WTC11 (cell line): ENCODE data around the gene NECAB3. TPM values are rescaled to one million over a fixed set of nuclear protein-coding genes. Genes with fewer than 3 reads are reported as not detected.

Experiments
- ATAC-seq: fragments of 200-7000 bp; cut with Tn5 transposase; 2 replicates; pipeline ENCODE4 v1.10.0; 2021; ENCODE audit warnings: mild to moderate bottlenecking, moderate library complexity
- CTCF ChIA-PET: fragments of 300-600 bp; sonication (Branson Sonifier 250); formaldehyde crosslinking; loops from one replicate; lab custom pipeline; 2021; ENCODE audit warnings: antibody characterized with exemption; lab: Charles Lee
- POLR2A ChIA-PET: fragments of 350-600 bp; sonication (Branson Sonifier 250); formaldehyde crosslinking; loops from one replicate; lab custom pipeline; 2021; ENCODE audit warnings: antibody characterized with exemption; lab: Charles Lee
- DNase-seq: peaks from one replicate; pipeline ENCODE4 v3.0.0; 2021; ENCODE audit warnings: low spot score
- H3K27ac Mint-ChIP-seq: 2 replicates; pipeline ENCODE4 v1.8.0; 2021; ENCODE audit warnings: mixed read lengths
- H3K27me3 Mint-ChIP-seq: 2 replicates; pipeline ENCODE4 v1.8.0; 2021; ENCODE audit warnings: low read depth, mild to moderate bottlenecking, moderate library complexity, mixed read lengths
- H3K36me3 Mint-ChIP-seq: 2 replicates; pipeline ENCODE4 v1.8.0; 2021; ENCODE audit warnings: mixed read lengths
- H3K4me1 Mint-ChIP-seq: 2 replicates; pipeline ENCODE4 v1.8.0; 2022; ENCODE audit warnings: mixed read lengths
- H3K4me3 Mint-ChIP-seq: 2 replicates; pipeline ENCODE4 v1.8.0; 2021; ENCODE audit warnings: mild to moderate bottlenecking, moderate library complexity, mixed read lengths
- H3K9me3 Mint-ChIP-seq: 2 replicates; pipeline ENCODE4 v1.8.0; 2021; ENCODE audit warnings: mixed read lengths
- ATF2 ChIP-seq: sonication (generic); formaldehyde crosslinking; IDR thresholded peaks from 2 replicates; pipeline ENCODE4 v1.8.1; 2022; ENCODE audit warnings: low read depth, missing genetic modification reagents, borderline replicate concordance
- CDX4 ChIP-seq: fragments of 250-450 bp; sonication (Bioruptor Pico); IDR thresholded peaks from 2 replicates; pipeline ENCODE4 v1.9.0; 2021; ENCODE audit warnings: moderate library complexity, mild to moderate bottlenecking, inconsistent platforms, borderline replicate concordance
- CREB1 ChIP-seq: sonication (generic); formaldehyde crosslinking; IDR thresholded peaks from 2 replicates; pipeline ENCODE4 v1.8.0; 2023; ENCODE audit warnings: mild to moderate bottlenecking, missing genetic modification reagents
- CREM ChIP-seq: sonication (generic); formaldehyde crosslinking; IDR thresholded peaks from 2 replicates; pipeline ENCODE4 v1.8.1; 2022; ENCODE audit warnings: mild to moderate bottlenecking, missing genetic modification reagents, moderate library complexity
- FOXJ3 ChIP-seq: sonication (generic); formaldehyde crosslinking; IDR thresholded peaks from 2 replicates; pipeline ENCODE4 v1.9.0; 2021; ENCODE audit warnings: missing genetic modification reagents, mild to moderate bottlenecking, borderline replicate concordance
- FOXK1 ChIP-seq: sonication (generic); formaldehyde crosslinking; IDR thresholded peaks from 2 replicates; pipeline ENCODE4 v1.8.0; 2022; ENCODE audit warnings: mild to moderate bottlenecking, moderate library complexity, missing genetic modification reagents
- HMGXB4 ChIP-seq: sonication (generic); formaldehyde crosslinking; IDR thresholded peaks from 2 replicates; pipeline ENCODE4 v1.8.1; 2023; ENCODE audit warnings: mild to moderate bottlenecking, moderate library complexity, missing genetic modification reagents
- IRF2 ChIP-seq: sonication (generic); formaldehyde crosslinking; IDR thresholded peaks from 2 replicates; pipeline ENCODE4 v1.8.0; 2022; ENCODE audit warnings: low read depth, missing genetic modification reagents, borderline replicate concordance
- JAZF1 ChIP-seq: fragments of 250-450 bp; sonication (Bioruptor Pico); IDR thresholded peaks from 2 replicates; pipeline ENCODE4 v1.9.0; 2021; ENCODE audit warnings: moderate library complexity, mild to moderate bottlenecking, inconsistent platforms
- JUN ChIP-seq: sonication (generic); formaldehyde crosslinking; IDR thresholded peaks from 2 replicates; pipeline ENCODE4 v1.8.0; 2023; ENCODE audit warnings: mild to moderate bottlenecking, missing genetic modification reagents
- KAT7 ChIP-seq: sonication (generic); formaldehyde crosslinking; IDR thresholded peaks from 2 replicates; pipeline ENCODE4 v1.8.1; 2023; ENCODE audit warnings: missing genetic modification reagents, mild to moderate bottlenecking, borderline replicate concordance
- MAX ChIP-seq: sonication (generic); formaldehyde crosslinking; IDR thresholded peaks from 2 replicates; pipeline ENCODE4 v1.8.0; 2022; ENCODE audit warnings: mild to moderate bottlenecking, missing genetic modification reagents
- OVOL2 ChIP-seq: fragments of 250-450 bp; sonication (Bioruptor Pico); IDR thresholded peaks from 2 replicates; pipeline ENCODE4 v1.9.0; 2021; ENCODE audit warnings: mild to moderate bottlenecking, borderline replicate concordance
- TCF7 ChIP-seq: sonication (generic); formaldehyde crosslinking; IDR thresholded peaks from 2 replicates; pipeline ENCODE4 v1.8.0; 2022; ENCODE audit warnings: mild to moderate bottlenecking, low read depth, missing genetic modification reagents, moderate library complexity
- TEAD1 ChIP-seq: sonication (generic); formaldehyde crosslinking; IDR thresholded peaks from 2 replicates; pipeline ENCODE4 v1.8.0; 2022; ENCODE audit warnings: mild to moderate bottlenecking, missing genetic modification reagents
- TP53 ChIP-seq: sonication (generic); formaldehyde crosslinking; IDR thresholded peaks from 2 replicates; pipeline ENCODE4 v1.8.1; 2023; ENCODE audit warnings: mild to moderate bottlenecking, missing genetic modification reagents
- ZNF121 ChIP-seq: sonication (generic); formaldehyde crosslinking; IDR thresholded peaks from 2 replicates; pipeline ENCODE4 v1.8.0; 2023; ENCODE audit warnings: missing genetic modification reagents
- ZNF138 ChIP-seq: sonication (generic); formaldehyde crosslinking; conservative IDR thresholded peaks from 2 replicates; pipeline ENCODE4 v1.8.1; 2022; ENCODE audit warnings: mild to moderate bottlenecking, moderate library complexity, missing genetic modification reagents
- ZNF416 ChIP-seq: fragments of 250-450 bp; sonication (Bioruptor Pico); IDR thresholded peaks from 2 replicates; pipeline ENCODE4 v1.9.0; 2021; ENCODE audit warnings: mild to moderate bottlenecking, inconsistent platforms
- total RNA-seq: library from RNA; stranded (reverse); gene quantifications from 3 replicates; pipeline ENCODE4 v1.2.3, GENCODE V29; 2021
- TF ChIP-seq, protein P1 (sequence below): sonication (generic); formaldehyde crosslinking; IDR thresholded peaks from 2 replicates; pipeline ENCODE4 v1.8.0; 2022; ENCODE audit warnings: mild to moderate bottlenecking, missing genetic modification reagents
- TF ChIP-seq, protein P2 (sequence below): fragments of 200-600 bp; IDR thresholded peaks from 2 replicates; pipeline ENCODE4 v1.8.0; 2022; ENCODE audit warnings: antibody characterized with exemption

The NECAB3 gene
- total RNA-seq, 1 experiment from 2014 or later, result 38.0 TPM

DNA sequence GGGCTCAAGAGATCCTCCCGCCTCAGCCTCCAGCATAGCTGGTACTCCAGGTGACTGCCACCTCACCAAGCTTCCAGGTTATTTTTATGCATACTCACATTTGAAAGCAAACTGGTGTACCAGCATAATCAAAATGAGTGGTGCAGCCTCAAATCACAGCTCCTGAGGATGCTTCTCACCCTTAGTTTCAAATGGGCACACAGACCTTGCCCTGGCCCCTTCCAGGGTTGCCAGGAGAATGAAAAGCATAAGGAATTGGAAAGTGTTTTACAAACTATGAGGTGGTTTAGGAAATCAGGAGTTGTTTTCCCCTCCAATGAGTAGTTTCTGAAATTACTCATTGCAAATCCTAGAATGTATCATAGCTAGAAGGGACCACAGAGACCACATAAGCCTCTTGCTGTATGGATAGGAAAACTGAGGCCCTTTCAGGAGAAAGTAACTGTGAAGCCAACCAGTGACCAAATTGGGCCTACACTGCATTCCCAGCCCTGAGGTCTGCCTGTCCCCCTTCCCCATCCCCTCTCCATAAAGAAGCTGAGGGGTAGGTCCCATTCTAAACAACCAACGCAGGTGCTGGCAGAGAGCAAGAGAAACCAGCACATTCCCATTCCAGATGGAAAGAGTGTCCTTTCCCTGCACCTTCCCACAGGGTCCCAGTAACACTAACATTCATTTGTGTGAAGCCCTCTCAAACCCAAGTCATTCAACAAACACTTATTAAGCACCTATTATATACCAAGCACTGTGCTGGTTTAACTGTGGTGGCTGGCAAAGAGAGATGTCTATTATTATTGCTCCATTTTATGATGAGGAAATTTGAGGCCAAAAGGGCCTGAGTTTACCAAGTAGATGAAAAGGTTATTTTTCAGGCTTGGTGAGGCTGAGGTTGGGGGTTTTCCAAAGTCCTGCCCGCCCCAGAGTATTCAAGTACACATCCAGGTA lies 14.0 kb upstream of the NECAB3 start (continued):
- TF ChIP-seq, protein P1, sequence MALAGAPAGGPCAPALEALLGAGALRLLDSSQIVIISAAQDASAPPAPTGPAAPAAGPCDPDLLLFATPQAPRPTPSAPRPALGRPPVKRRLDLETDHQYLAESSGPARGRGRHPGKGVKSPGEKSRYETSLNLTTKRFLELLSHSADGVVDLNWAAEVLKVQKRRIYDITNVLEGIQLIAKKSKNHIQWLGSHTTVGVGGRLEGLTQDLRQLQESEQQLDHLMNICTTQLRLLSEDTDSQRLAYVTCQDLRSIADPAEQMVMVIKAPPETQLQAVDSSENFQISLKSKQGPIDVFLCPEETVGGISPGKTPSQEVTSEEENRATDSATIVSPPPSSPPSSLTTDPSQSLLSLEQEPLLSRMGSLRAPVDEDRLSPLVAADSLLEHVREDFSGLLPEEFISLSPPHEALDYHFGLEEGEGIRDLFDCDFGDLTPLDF (CRISPR knock-in tag), result no peak
- no peak for TF ChIP-seq ZNF416
- TF ChIP-seq, all 79 proteins: peak for 0

- H3K27ac Mint-ChIP-seq, result no peak overlapping the region
- no peak for DNase-seq
- ChIA-PET POLR2A (no interaction called here), CTCF (interaction anchor here (0.6 to 1.7 kb wide), 7 partner anchors 19 to 215 kb away, joined by 3 to 7 read pairs (median 4); partner anchors contain the start of genes ACTL10 and ZNF341)
- ATAC-seq, result no peak
- peaks cover 24% of the 10 kb centered on the region for H3K4me1 Mint-ChIP-seq
- H3K27me3 Mint-ChIP-seq, result peaks cover 30% of the 10 kb centered on the region
- H3K4me3 Mint-ChIP-seq, result no peak overlapping the region
- no peak for TF ChIP-seq OVOL2 (CRISPR knock-in tag)
- no peak for TF ChIP-seq IRF2 (CRISPR knock-in tag)
- no peak for TF ChIP-seq TEAD1 (CRISPR knock-in tag)
- TF ChIP-seq, protein P1 (CRISPR knock-in tag), result no peak
- TF ChIP-seq ZNF138, result no peak
- no peak for TF ChIP-seq JAZF1 (CRISPR knock-in tag)
- TF ChIP-seq CREM (CRISPR knock-in tag), result no peak
- no peaks in the 10 kb centered on the region for H3K36me3 Mint-ChIP-seq
- no peaks in the 10 kb centered on the region for H3K9me3 Mint-ChIP-seq
These were observed 13.2 kb upstream of the NECAB3 start for GRCh38 chr20:33687370-33687915.

DNA sequence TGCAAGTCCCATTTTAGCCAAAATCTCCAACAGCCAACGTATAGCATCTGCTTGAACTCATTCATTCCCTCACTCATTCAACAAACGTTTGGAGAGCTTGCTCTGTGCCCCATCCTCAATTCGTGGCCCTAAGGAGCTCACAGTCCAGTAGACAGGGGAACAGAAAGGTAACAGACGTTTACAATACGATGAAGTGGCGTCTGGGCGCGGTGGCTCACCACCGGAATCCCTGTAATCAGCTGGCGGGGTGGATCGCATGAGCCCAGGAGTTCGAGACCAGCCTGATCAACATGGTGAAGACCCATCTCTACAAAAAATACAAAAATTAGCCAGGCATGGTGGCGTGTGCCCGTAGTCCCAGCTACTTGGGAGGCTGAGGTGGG lies 12.7 kb upstream of the NECAB3 start:
- ChIA-PET POLR2A (no interaction called here), CTCF (interaction anchor here (0.6 to 1.7 kb wide), 7 partner anchors 19 to 216 kb away, joined by 3 to 7 read pairs (median 4); partner anchors contain the start of genes ACTL10, PXMP4 and ZNF341)
- peak overlapping the region; percentile 85 for H3K27ac Mint-ChIP-seq
- peaks cover 25% of the 10 kb centered on the region for H3K4me1 Mint-ChIP-seq
- peak overlapping the region; percentile 60 for H3K4me3 Mint-ChIP-seq
- H3K27me3 Mint-ChIP-seq, result peaks cover 30% of the 10 kb centered on the region
- no peaks in the 10 kb centered on the region for H3K36me3 Mint-ChIP-seq
- ATAC-seq (no peak), DNase-seq (no peak)
- H3K9me3 Mint-ChIP-seq, result no peaks in the 10 kb centered on the region
- TF ChIP-seq CREB1 (CRISPR knock-in tag) (no peak), JUN (no peak), TP53 (no peak), MAX (CRISPR knock-in tag) (no peak), ZNF138 (no peak), CDX4 (CRISPR knock-in tag) (no peak), FOXK1 (CRISPR knock-in tag) (no peak), ZNF121 (no peak), CREM (CRISPR knock-in tag) (no peak), KAT7 (CRISPR knock-in tag) (no peak), ATF2 (CRISPR knock-in tag) (no peak), FOXJ3 (CRISPR knock-in tag) (no peak), TCF7 (CRISPR knock-in tag) (no peak), HMGXB4 (no peak)
- TF ChIP-seq, protein P2, sequence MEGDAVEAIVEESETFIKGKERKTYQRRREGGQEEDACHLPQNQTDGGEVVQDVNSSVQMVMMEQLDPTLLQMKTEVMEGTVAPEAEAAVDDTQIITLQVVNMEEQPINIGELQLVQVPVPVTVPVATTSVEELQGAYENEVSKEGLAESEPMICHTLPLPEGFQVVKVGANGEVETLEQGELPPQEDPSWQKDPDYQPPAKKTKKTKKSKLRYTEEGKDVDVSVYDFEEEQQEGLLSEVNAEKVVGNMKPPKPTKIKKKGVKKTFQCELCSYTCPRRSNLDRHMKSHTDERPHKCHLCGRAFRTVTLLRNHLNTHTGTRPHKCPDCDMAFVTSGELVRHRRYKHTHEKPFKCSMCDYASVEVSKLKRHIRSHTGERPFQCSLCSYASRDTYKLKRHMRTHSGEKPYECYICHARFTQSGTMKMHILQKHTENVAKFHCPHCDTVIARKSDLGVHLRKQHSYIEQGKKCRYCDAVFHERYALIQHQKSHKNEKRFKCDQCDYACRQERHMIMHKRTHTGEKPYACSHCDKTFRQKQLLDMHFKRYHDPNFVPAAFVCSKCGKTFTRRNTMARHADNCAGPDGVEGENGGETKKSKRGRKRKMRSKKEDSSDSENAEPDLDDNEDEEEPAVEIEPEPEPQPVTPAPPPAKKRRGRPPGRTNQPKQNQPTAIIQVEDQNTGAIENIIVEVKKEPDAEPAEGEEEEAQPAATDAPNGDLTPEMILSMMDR, result no peak
